Karpas-422 (cell line): ENCODE measurements around the gene CHD9NB. TPM values are rescaled to one million over a fixed set of nuclear protein-coding genes. Genes with fewer than 3 reads are reported as not detected.

Experiments
- DNase-seq: peaks from one replicate; pipeline ENCODE4 v3.0.0-alpha.2; 2015
- H2AFZ ChIP-seq: fragments of 200-600 bp; sonication (generic); 2 replicates; pipeline ENCODE4 v1.6.1; 2014; ENCODE audit warnings: antibody characterized with exemption, low read length, mixed read lengths
- H3K27ac ChIP-seq: fragments of 200-600 bp; sonication (generic); 2 replicates; pipeline ENCODE4 v1.5.1; 2014; ENCODE audit warnings: mild to moderate bottlenecking, low read length, moderate library complexity
- H3K27me3 ChIP-seq: fragments of 200-600 bp; sonication (generic); 2 replicates; pipeline ENCODE4 v1.6.1; 2014; ENCODE audit warnings: low read length, mixed read lengths
- H3K36me3 ChIP-seq: fragments of 200-600 bp; sonication (generic); 2 replicates; pipeline ENCODE4 v1.6.1; 2014; ENCODE audit warnings: low read length, mixed read lengths; ENCODE audit not compliant: insufficient read depth
- H3K4me1 ChIP-seq: fragments of 200-600 bp; sonication (generic); 2 replicates; pipeline ENCODE4 v1.6.1; 2014; ENCODE audit warnings: mild to moderate bottlenecking, low read length, mixed read lengths
- H3K4me2 ChIP-seq: fragments of 200-600 bp; sonication (generic); 2 replicates; pipeline ENCODE4 v1.6.1; 2014; ENCODE audit warnings: low read length, low read depth, mild to moderate bottlenecking; ENCODE audit not compliant: poor library complexity, severe bottlenecking
- H3K4me3 ChIP-seq: fragments of 200-600 bp; sonication (generic); 2 replicates; pipeline ENCODE4 v1.5.1; 2014; ENCODE audit warnings: mild to moderate bottlenecking, antibody characterized with exemption, low read length, mixed read lengths
- H3K79me2 ChIP-seq: fragments of 200-600 bp; sonication (generic); 2 replicates; pipeline ENCODE4 v1.6.1; 2014; ENCODE audit warnings: mild to moderate bottlenecking, low read length, mixed read lengths
- H3K9ac ChIP-seq: fragments of 200-600 bp; sonication (generic); 2 replicates; pipeline ENCODE4 v1.6.0; 2014; ENCODE audit warnings: low read length
- H3K9me2 ChIP-seq: fragments of 200-600 bp; sonication (generic), shearing (Covaris generic); replicated peaks from 2 replicates; pipeline ENCODE4 v1.6.0; 2014; ENCODE audit warnings: mild to moderate bottlenecking, low read length, moderate library complexity; ENCODE audit not compliant: insufficient read depth
- H3K9me3 ChIP-seq: fragments of 300-700, 200-600 bp; sonication (generic); 2 replicates; pipeline ENCODE4 v1.6.1; 2014; ENCODE audit warnings: low read length, mixed read lengths
- H4K20me1 ChIP-seq: fragments of 200-600 bp; sonication (generic); 2 replicates; pipeline ENCODE4 v1.6.1; 2014; ENCODE audit warnings: mild to moderate bottlenecking, antibody characterized with exemption, low read length, low read depth; ENCODE audit not compliant: insufficient read depth
- total RNA-seq: library from RNA; depleted of rRNA; stranded (reverse); fragments of >200 nt; shearing (Covaris generic); gene quantifications from 2 replicates; pipeline ENCODE4 v1.2.3, GENCODE V29; 2014; ENCODE audit warnings: low replicate concordance

CHD9NB gene
- total RNA-seq, 1 experiment from 2014 or later = not detected

GRCh38 chr16:53085931-53086421 lies 33.3 kb upstream of the CHD9NB start:
- DNase-seq = no peak
- no peaks in the 10 kb centered on the region for H3K9me3 ChIP-seq
- H3K9ac ChIP-seq = no peak overlapping the region
- H4K20me1 ChIP-seq = no peaks in the 10 kb centered on the region; the same call in 1 of the 2 replicates
- peaks cover 43% of the 10 kb centered on the region for H3K4me1 ChIP-seq
- H3K27ac ChIP-seq = no peak overlapping the region
- no peaks in the 10 kb centered on the region for H3K9me2 ChIP-seq
- H2AFZ ChIP-seq = no peak overlapping the region
- no peaks in the 10 kb centered on the region for H3K27me3 ChIP-seq
- H3K36me3 ChIP-seq = no peaks in the 10 kb centered on the region
- no peak overlapping the region for H3K4me3 ChIP-seq
- H3K79me2 ChIP-seq = peaks cover 89% of the 10 kb centered on the region
- no peak overlapping the region for H3K4me2 ChIP-seq

GRCh38 chr16:53085369-53085843 lies 32.7 kb upstream of the CHD9NB start:
- H3K9me3 ChIP-seq = no peaks in the 10 kb centered on the region
- no peak overlapping the region for H3K27ac ChIP-seq
- H3K27me3 ChIP-seq = no peaks in the 10 kb centered on the region
- peaks cover 89% of the 10 kb centered on the region for H3K79me2 ChIP-seq
- peaks cover 41% of the 10 kb centered on the region for H3K4me1 ChIP-seq
- no peak overlapping the region for H3K4me2 ChIP-seq
- H3K36me3 ChIP-seq = no peaks in the 10 kb centered on the region
- H4K20me1 ChIP-seq = no peaks in the 10 kb centered on the region; the same call in 1 of the 2 replicates
- no peak overlapping the region for H3K9ac ChIP-seq
- no peak overlapping the region for H2AFZ ChIP-seq
- no peak overlapping the region for H3K4me3 ChIP-seq
- DNase-seq = no peak
- H3K9me2 ChIP-seq = no peaks in the 10 kb centered on the region

- H3K79me2 ChIP-seq = peaks cover 89% of the 10 kb centered on the region
- H4K20me1 ChIP-seq = no peaks in the 10 kb centered on the region; the same call in 1 of the 2 replicates
- H2AFZ ChIP-seq = no peak overlapping the region
- H3K36me3 ChIP-seq = no peaks in the 10 kb centered on the region
- H3K4me2 ChIP-seq = no peak overlapping the region
- DNase-seq = peak; percentile 38
- no peak overlapping the region for H3K27ac ChIP-seq
- peaks cover 35% of the 10 kb centered on the region for H3K4me1 ChIP-seq
- H3K4me3 ChIP-seq = no peak overlapping the region
- H3K9me2 ChIP-seq = no peaks in the 10 kb centered on the region
- no peaks in the 10 kb centered on the region for H3K27me3 ChIP-seq
- H3K9me3 ChIP-seq = no peaks in the 10 kb centered on the region
- no peak overlapping the region for H3K9ac ChIP-seq
These were observed 32.1 kb upstream of the CHD9NB start for GRCh38 chr16:53084746-53085334.

- peaks cover 28% of the 10 kb centered on the region for H3K4me1 ChIP-seq
- H3K9me2 ChIP-seq = no peaks in the 10 kb centered on the region
- no peaks in the 10 kb centered on the region; the same call in 1 of the 2 replicates for H4K20me1 ChIP-seq
- H3K9me3 ChIP-seq = no peaks in the 10 kb centered on the region
- H3K79me2 ChIP-seq = peaks cover 89% of the 10 kb centered on the region
- H3K9ac ChIP-seq = no peak overlapping the region
- no peak overlapping the region for H3K27ac ChIP-seq
- H2AFZ ChIP-seq = no peak overlapping the region
- no peaks in the 10 kb centered on the region for H3K27me3 ChIP-seq
- H3K4me3 ChIP-seq = no peak overlapping the region
- peak; percentile 19 for DNase-seq
- no peaks in the 10 kb centered on the region for H3K36me3 ChIP-seq
- H3K4me2 ChIP-seq = no peak overlapping the region
These were observed 31.4 kb upstream of the CHD9NB start for GRCh38 chr16:53084141-53084541.

GRCh38 chr16:53083119-53083518 lies 30.4 kb upstream of the CHD9NB start:
- H4K20me1 ChIP-seq = no peaks in the 10 kb centered on the region; the same call in 1 of the 2 replicates
- peaks cover 94% of the 10 kb centered on the region for H3K79me2 ChIP-seq
- peak; percentile 7 for DNase-seq

GRCh38 chr16:53082509-53082908 lies 29.8 kb upstream of the CHD9NB start:
- H3K4me2 ChIP-seq = no peak overlapping the region
- no peak overlapping the region for H3K9ac ChIP-seq

More at GRCh38 chr16:53083119-53083518, 30.4 kb upstream of the CHD9NB start:
- no peak overlapping the region for H2AFZ ChIP-seq
- H3K36me3 ChIP-seq = no peaks in the 10 kb centered on the region
- peaks cover 28% of the 10 kb centered on the region for H3K4me1 ChIP-seq
- no peak overlapping the region for H3K27ac ChIP-seq
- no peaks in the 10 kb centered on the region for H3K9me3 ChIP-seq
- no peak overlapping the region for H3K9ac ChIP-seq
- no peaks in the 10 kb centered on the region for H3K27me3 ChIP-seq
- no peaks in the 10 kb centered on the region for H3K9me2 ChIP-seq
- no peak overlapping the region for H3K4me2 ChIP-seq
- no peak overlapping the region for H3K4me3 ChIP-seq

GRCh38 chr16:53081686-53082407 lies 29.1 kb upstream of the CHD9NB start:
- Histone ChIP-seq H3K9me2 (no peaks in the 10 kb centered on the region), H3K36me3 (no peaks in the 10 kb centered on the region), H3K79me2 (peaks cover 92% of the 10 kb centered on the region), H3K9me3 (no peaks in the 10 kb centered on the region), H3K4me2 (no peak overlapping the region), H2AFZ (no peak overlapping the region), H3K4me1 (peaks cover 26% of the 10 kb centered on the region), H3K4me3 (no peak overlapping the region), H3K27ac (no peak overlapping the region), H3K27me3 (no peaks in the 10 kb centered on the region), H3K9ac (no peak overlapping the region), H4K20me1 (no peaks in the 10 kb centered on the region; the same call in 1 of the 2 replicates)
- DNase-seq = peak; percentile 25

More at GRCh38 chr16:53082509-53082908, 29.8 kb upstream of the CHD9NB start:
- Histone ChIP-seq H3K9me2 (no peaks in the 10 kb centered on the region), H3K27me3 (no peaks in the 10 kb centered on the region), H2AFZ (no peak overlapping the region), H3K36me3 (no peaks in the 10 kb centered on the region), H3K4me3 (no peak overlapping the region), H3K9me3 (no peaks in the 10 kb centered on the region), H4K20me1 (no peaks in the 10 kb centered on the region; the same call in 1 of the 2 replicates), H3K4me1 (peaks cover 28% of the 10 kb centered on the region), H3K27ac (no peak overlapping the region), H3K79me2 (peaks cover 96% of the 10 kb centered on the region)
- no peak for DNase-seq

- peak; percentile 7 for DNase-seq
- Histone ChIP-seq H3K27ac (no peak overlapping the region), H3K9me2 (no peaks in the 10 kb centered on the region), H2AFZ (no peak overlapping the region), H3K4me3 (no peak overlapping the region), H3K9me3 (no peaks in the 10 kb centered on the region), H4K20me1 (no peaks in the 10 kb centered on the region; the same call in 1 of the 2 replicates), H3K9ac (no peak overlapping the region), H3K4me2 (no peak overlapping the region), H3K79me2 (peaks cover 88% of the 10 kb centered on the region), H3K27me3 (no peaks in the 10 kb centered on the region), H3K36me3 (no peaks in the 10 kb centered on the region), H3K4me1 (peaks cover 17% of the 10 kb centered on the region)
These were observed 28.3 kb upstream of the CHD9NB start for GRCh38 chr16:53081032-53081424.
